ENCODE measurements around the gene VDR.

Gene VDR

DNA sequence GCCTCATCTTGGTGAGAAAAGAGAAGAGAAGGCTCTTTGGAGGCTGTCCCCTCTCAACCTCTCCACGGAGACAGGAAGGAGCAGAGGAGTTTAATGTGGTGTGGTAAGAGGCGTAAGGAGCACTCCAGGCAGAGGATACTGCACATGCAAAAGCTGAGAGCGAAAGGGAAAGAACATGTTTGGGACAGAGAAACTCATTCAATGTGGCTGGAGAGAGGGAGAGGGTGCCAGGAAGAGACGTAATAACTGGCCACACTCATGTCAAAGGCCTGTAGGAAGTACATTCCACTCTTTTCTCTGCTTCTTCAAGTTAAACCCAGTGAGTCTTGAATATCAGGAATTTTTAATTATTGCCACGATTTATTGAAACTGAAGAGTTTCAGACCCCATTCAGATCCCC lies 12.0 kb downstream of the VDR start:
- no peak for DNase-seq (ENCODE audit: low read depth)

GRCh38 chr12:47891356-47891755 lies 13.4 kb downstream of the VDR start:
- DNase-seq (ENCODE audit: low read depth), result no peak

DNA sequence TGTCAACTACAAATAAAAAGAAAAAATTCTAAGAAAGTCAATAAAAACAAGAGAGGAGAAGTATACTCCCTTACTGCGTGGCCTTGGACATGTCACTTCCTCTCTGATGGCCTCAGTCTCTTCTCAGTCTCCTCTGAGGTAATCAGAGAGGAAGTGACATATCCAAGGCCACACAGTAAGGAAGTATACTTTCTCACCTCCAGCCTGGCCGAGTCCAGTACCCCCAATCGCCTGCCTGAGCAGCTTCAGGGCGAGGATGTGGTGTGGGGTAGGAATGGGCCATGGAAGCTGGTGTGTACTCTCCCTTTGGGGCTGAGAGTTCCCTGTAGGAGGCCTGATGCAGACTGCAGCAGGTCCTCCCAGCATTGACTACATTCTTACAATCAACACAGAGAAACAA lies 15.8 kb downstream of the VDR start:
- DNase-seq (ENCODE audit: low read depth), result no peak

GRCh38 chr12:47888153-47888819 lies 16.5 kb downstream of the VDR start:
- DNase-seq (ENCODE audit: low read depth), result no peak

DNA sequence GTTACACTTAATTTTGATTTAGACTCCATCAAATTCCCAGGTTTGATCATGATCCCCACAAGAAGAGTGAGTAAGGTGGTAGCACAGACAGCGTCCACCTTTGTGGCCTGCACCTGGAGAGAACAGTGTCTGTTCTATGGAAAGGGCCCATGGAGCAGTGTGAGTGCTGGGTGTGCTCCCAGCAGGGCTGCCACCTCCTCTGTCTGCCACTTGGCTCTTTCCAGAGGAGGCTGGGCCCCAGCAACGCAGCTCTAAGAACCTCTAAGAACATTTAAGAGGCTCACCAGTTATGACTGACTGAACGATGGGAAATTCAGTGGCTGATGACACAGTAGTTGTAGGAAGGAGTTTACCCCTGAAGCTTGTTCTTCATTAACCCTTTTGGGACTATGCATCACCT lies 17.3 kb downstream of the VDR start:
- no peak for DNase-seq (ENCODE audit: low read depth)

DNA sequence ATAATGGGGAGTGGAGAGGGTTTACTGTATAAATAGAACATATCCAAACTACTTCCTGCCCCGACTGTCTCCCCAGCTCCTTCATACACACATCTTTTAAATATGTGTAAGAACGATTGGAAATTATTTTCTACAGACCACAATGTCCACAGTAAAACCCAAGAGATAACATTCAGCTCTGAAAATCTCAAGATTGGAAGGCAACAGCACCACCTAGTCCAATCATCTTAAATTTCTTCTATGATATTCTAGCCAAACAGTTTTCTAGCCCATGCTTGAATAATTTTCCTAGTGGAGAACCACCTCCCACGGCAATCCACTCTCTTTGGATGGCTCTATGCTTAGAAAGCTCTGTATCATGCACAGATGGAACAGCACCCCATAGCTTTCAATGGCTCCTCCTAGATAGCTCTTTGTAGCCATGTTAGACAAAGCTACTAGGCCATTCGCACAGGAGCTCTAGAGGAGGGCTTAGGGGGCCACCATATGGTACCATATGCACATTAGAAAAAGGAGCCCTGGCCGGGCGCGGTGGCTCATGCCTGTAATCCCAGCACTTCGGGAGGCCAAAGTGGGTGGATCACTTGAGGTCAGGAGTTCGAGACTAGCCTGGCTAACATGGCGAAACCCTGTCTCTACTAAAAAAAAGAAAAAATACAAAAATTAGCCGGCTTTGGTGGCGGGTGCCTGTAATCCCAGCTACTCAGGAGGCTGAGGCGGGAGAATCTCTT lies 18.1 kb downstream of the VDR start:
- DNase-seq (ENCODE audit: low read depth), result no peak

DNA sequence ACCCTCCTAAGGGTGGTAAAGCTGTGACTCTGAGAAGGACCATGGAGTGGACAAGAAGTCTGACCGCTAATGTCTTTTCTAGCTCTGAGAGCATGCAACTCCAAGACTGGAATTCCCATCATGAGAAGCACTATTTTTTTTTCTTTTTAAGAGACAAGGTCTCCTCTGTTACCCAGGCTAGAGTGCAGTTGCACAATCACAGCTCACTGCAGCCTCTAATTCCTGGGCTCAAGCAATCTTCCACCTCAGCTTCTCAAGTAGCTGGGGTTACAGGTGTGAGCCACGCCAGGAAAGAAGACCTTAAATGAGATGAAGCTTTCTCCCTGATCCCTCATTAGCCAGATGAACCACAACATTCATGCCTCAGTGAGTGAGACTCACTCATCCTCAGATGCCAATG lies 19.2 kb downstream of the VDR start:
- no peak for DNase-seq (ENCODE audit: low read depth)

DNA sequence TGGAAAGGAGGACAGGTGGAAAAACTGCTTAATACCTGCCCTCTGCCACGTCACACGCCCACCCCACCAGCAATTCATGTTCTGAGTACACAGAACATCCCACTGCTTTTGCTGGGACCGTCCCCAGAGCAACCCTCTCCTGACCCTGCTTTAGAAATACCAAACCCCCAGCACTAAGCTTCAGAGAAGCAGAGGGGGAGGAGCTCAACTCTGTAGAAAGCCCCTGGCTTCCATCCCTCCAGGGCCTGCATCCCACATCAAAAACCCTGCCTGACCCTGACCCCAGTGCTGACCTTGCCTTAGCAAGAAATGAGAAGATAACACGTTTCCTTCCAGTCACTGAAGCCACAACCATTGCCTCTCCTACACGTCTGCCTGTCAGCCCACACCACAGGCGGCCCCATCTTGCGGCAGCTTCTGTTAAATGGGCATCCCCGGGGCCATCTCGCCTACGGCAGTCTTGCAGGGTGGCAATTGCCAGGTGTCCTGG lies 19.7 kb downstream of the VDR start:
- peak; percentile 70 for DNase-seq (ENCODE audit: low read depth)

GRCh38 chr12:47884501-47884900 lies 20.3 kb downstream of the VDR start:
- no peak for DNase-seq (ENCODE audit: low read depth)

DNA sequence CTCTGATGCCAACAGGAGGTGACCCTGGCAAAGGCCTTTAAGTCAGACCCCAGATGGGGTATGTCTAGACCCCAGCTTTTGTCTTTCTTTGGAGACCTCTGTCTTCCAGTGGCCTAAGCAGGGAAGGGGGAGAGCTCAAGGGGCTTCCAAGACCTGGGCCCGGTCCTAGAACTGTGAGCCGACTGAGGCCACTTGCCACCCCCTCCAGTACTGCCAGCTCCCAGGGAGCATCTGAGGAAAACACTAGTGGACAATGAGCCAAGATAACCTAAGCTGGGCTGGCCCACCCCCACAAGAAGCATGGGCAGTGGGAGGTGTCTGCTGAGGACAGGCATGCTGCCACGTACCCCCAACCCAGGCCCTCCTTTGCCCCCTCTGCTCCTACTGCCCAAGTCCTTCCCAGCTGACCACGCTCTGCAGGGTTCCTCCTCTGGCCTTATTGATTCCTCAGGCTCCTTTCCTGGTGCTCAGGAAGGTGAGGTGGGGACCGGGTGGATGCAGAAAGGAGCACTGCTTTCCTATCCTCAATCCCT lies 21.1 kb downstream of the VDR start:
- no peak for DNase-seq (ENCODE audit: low read depth)

DNA sequence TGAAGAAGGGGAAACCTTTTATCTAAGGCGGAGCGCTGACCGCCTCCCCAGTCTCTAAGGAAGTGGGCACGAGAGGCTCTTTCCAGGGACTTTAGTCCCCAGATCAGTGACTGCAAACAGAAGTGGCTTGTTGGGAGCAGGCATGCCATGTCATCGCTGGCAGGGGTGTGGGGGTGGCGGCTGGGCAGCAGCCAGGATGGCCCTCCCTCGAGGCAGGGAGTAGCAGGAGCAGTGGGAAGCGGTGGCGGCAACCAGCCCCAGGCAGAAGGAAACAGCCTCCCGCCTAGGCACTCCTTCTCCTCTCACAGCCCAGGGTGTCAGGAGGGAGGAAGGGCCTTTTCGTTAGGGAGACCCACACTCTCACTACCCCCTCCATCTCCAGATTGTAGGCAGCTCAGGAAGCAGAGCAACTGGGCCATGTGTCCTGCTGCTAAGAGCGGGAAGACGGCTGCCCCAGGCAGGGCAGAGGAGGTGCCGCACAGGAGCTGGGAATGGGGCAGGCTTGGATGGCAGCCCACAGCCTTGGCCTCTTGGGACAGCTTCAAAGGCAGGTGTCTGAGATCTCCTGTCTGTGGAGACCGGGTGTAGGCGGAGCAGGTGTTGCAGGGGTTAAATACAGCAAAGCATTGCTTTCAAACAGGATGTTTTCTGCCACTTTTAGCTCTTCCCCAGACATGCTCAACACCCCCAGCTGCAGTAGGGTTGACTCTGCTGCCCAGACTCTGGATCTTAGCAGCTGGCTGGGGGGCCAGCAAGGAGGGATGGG lies 21.8 kb downstream of the VDR start:
- DNase-seq (ENCODE audit: low read depth), result no peak

- no peak for DNase-seq (ENCODE audit: low read depth)
Observed at GRCh38 chr12:47881826-47882427, 22.9 kb downstream of the VDR start.

- no peak for DNase-seq (ENCODE audit: low read depth)
Observed at GRCh38 chr12:47881051-47881450, 23.7 kb downstream of the VDR start.

- no peak for DNase-seq (ENCODE audit: low read depth)
Observed at GRCh38 chr12:47878918-47879481, 25.8 kb downstream of the VDR start.

DNA sequence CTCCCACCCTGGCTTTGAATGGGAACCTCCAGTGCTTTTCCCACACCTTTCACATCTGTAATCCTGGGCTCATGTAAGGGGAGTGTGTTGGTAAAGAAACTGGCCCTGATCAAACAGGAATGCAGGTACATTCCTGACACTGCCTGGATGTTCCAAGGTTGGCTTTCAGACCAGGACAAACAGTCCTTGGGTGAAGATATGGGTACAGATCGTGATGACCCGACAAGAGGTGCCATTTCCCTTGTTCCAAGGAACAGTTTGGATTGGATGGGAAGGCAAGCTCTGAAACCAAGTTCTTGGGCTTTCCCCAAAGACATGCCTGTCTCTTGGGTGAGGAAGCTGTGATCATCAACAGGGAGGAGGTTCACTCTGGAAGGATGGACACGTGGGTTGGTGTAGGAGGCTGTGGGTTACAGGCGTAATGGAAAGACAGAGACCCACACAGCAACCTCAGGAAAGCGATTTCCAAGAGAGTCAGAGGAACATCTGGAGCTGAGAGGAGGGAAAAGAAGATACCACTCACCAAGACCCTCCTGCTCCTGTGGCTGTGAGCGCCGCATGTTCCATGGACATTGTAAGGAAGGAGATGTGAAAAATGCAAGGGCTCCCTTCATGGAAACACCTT lies 26.4 kb downstream of the VDR start:
- no peak for DNase-seq (ENCODE audit: low read depth)

DNA sequence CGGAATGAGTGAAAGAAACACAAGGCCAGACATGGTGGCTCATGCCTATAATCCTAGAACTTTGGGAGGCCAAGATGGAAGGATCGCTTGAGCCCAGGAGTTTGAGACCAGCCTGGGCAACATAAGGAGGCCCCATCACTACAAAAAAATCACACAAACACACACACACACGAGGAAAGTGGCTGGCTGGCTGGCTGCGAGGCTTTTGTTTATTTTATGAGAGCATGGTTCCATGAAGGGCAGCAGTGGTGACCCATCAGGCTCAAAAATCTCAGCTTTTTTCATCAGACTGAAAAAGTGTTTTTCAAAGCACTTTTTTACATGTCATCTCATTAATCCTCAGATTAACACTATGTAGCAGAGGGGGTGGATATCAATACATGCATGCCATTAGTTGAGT lies 27.7 kb downstream of the VDR start:
- DNase-seq (ENCODE audit: low read depth), result no peak

DNA sequence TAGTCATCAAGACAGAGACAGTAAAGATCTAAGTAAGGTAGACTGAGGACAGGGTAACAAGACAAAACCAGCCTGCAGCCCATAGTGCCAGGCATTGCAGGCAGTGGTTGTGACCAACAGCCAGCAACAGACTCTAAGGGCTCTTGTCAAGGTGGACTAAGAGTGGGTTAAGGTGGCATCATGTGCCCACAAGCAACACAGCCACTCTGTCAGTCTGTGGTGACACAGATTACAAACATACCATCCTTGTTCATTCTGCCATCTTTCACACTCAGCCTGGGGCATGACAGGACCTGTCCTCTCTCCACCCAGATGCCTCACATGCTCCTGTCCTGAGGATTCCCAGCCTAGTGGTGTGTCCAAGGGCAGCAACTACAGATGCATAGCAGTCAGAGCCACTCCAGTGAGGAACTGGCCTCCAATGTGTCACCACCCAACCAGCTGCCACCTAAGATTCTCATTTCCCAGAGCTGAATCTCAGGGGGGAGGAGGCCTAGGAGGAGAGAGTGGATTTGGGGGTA lies 28.3 kb downstream of the VDR start:
- DNase-seq (ENCODE audit: low read depth), result no peak

DNA sequence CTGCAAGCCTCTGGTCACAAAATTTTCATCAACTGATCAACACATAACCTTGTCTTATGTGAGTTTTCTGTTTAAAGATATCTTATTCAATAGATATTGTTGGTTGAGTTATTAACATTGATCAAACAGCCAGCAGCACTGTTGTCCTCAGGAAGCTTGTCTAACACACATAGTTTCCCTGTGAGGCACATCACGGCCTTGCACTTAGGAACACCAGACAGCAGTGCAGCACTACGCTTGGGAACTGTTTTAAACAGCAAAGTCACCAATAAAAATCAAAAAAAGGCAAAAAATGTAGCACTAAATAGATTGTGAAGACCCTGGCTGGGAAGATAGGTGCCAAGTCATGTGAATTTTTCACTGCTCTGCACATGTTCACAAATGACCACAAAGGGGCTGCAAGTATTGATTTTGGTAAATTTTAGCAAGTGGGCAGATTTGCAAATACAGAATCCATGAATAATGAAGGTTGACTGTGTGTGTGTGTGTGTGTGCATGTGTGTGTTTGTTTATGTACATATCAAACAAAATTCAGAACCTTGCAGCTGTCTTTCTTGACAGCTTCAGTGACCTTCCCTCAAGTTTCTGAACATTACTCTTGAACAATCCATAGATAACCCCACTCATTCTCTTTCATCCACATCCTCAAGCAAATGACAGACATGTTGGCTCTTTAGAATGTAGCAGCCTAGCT lies 28.9 kb downstream of the VDR start:
- DNase-seq (ENCODE audit: low read depth), result no peak

- DNase-seq (ENCODE audit: low read depth), result no peak
Observed at GRCh38 chr12:47874316-47874715, 30.5 kb downstream of the VDR start.

DNA sequence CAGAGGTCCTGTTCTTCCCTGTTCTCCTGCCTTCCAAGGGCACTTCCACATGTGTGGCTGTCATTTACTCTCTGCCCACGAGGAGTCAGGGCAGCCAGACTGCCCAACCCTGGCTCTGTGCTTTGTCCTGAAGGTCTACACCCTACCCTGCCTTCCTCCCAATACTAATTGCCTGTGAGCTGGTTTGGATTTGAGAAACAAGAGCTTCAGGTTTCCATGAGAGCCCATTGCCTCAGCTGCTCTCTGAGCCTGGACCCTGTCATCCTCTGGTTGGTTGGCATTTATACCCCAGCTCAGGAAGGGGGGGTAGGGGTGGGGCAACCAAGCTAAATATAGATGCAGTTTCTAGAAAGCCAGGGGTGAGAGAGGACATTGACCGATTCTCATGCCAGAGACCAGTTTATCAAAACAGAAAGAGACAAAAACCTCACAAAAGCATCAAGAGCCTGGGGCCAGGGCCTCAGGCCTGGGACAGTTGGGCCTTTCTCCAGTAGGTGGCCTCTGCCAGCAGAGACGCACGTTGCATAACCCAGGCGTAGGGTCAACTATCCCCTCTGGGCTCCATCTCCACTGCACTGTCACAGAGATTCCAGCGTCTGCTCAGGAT lies 34.5 kb downstream of the VDR start:
- DNase-seq (ENCODE audit: low read depth), result no peak

Data from activated T-cell treated with anti-CD3 and anti-CD28 coated beads for 24 hours (primary cell).